Activated CD4-positive, alpha-beta T cell treated with anti-CD3 and anti-CD28 coated beads, Interleukin-2, amount 50 U/mL, for 48 hours (primary cell): ENCODE measurements around the gene TMTC2.

Source experiments
- DNase-seq, 2 experiments: peaks; one replicate each; pipeline ENCODE4 v3.0.0-alpha.2; 2020

TMTC2 gene

GRCh38 chr12:82686168-82687020, at the start of gene TMTC2:
Gene TMTC2 (plus strand): TSS chr12:82686906.
- peak; percentile 93 to 94 for DNase-seq

- no peak for DNase-seq
Observed at GRCh38 chr12:82638324-82638723, 48.4 kb upstream of the TMTC2 start.

DNA sequence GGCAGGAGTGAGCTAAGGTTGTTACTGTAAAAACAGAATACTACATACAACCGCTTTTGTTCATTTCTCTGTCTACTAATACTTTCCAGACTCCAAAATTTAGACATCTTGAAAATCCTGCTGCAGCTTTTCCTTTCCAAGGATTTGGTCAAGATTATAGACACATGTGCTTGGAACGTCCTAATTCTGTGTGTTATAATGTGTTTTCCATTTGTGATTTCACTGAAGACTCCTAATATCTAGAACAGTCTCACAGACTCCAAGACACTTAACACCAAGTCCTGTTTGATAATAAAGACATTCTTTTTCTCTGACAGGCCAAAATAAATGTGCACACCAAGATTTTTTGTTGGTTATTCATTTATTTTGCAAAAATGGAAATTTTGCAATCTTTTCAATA, 41.8 kb upstream of the TMTC2 start:
- DNase-seq, result no peak

- no peak for DNase-seq
Observed at GRCh38 chr12:82645414-82645813, 41.3 kb upstream of the TMTC2 start.

DNA sequence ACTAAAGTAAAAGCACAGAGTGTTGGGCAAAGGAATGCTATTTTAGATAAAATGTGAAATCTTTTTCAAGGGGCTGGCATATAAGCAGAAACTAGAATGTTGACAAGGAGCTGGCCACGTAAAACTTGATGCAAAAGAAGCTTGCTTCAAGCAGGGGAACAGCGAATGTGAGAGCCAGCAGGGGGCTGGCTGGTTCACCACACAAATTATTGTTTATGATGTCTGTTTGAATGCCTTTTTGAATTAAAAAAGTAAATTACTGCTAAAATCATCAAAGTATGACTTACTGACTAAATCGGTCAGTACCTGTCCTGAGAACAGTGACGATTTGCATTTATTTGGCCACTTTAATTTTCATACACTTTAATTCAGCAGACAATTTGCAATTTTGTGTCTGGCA, 38.9 kb upstream of the TMTC2 start:
- DNase-seq, result no peak

DNA sequence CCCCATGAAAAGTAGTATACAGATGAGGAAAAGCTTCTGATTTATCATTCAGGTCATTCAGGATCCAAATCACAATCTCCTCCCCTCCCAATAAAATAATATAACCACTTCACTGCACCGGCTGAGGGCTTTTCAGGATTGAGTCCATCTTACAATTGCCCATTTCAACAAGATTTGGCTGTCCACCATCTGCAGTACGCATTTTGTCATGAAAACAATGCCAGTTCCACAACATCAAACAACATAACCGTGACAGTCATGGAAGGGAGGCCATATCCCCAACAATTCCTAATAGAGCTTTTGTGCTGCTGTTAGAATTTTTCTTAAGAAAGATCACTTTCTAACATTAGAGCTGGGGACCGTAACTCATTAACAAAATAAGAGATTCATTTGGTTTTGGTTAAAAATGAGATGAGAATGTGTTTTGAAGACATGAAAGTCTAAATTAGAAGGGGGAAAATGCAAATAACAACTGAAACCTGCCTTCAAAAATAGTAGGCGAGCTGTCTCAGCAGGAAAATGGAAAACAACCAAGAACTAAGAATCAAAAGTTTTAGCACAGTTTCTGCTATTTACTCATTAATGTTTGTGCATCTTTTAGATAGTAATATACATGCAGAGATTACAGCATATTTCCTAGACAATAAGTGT, 38.3 kb upstream of the TMTC2 start:
- no peak for DNase-seq

- no peak for DNase-seq
Observed at GRCh38 chr12:82650627-82651337, 35.9 kb upstream of the TMTC2 start.

DNA sequence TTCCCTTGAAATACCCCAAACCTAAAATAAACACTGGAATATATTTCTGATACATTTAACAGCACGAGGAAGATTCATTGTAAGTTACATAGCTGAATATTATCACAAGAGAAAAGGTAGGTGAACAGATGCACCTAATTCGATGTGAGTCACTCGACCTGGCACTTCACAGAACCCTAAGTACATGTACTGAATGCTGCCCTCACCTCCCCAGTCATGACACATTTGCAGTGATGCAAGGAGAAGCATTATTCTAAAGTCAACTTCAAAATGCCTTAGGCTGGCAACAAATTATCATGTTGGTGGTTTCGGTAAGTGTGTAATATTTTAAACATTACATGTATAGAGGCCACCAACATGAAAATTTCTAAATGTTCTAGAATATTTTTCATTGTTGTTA, 35.2 kb upstream of the TMTC2 start:
- DNase-seq, result no peak

- DNase-seq, result no peak
Observed at GRCh38 chr12:82652071-82652470, 34.6 kb upstream of the TMTC2 start.

- DNase-seq, result no peak
Observed at GRCh38 chr12:82655751-82656150, 31.0 kb upstream of the TMTC2 start.

DNA sequence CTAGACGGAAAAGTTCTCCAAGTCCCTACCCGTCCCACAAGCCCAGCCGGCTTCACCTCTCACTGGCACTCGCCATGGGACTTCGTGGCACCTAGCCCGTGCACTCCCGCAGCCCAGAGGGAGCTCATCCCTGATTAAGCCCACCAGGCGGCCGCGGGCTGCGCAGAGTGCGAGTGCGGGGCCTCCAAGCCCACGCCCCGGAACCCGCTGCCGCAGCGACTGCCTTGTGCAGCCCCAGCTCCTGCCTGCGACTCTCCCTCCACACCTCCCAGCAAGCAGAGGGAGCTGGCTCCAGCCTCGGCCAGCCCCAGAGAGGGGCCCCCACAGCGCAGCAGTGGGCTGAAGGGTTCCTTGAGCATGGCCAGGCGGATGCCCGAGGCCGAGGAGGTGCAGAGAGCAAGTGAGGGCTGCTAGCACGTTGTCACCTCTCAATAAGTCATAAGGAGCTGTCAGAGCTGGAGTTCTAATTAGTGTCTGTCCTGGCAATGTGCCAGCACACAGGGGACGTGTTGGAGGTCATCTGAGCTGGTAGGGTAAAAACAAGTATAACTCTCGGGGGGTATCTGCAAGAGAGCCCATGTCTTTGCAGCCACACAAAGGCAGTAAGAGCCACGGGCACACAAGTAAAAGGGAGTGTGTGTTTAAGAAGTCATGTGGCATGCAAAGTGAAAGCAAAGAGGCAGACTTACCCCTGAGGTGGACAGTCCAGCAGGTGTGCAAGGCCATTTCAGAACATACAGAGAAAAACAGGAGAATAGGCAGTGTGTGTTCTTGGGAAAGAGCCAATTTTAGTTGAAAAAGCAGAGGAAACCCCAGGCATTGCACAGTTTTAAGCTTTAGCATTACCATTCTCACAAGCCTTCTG, 27.1 kb upstream of the TMTC2 start:
- no peak for DNase-seq

- DNase-seq, result no peak
Observed at GRCh38 chr12:82660541-82661325, 26.0 kb upstream of the TMTC2 start.

- DNase-seq, result no peak
Observed at GRCh38 chr12:82663893-82664292, 22.8 kb upstream of the TMTC2 start.

DNA sequence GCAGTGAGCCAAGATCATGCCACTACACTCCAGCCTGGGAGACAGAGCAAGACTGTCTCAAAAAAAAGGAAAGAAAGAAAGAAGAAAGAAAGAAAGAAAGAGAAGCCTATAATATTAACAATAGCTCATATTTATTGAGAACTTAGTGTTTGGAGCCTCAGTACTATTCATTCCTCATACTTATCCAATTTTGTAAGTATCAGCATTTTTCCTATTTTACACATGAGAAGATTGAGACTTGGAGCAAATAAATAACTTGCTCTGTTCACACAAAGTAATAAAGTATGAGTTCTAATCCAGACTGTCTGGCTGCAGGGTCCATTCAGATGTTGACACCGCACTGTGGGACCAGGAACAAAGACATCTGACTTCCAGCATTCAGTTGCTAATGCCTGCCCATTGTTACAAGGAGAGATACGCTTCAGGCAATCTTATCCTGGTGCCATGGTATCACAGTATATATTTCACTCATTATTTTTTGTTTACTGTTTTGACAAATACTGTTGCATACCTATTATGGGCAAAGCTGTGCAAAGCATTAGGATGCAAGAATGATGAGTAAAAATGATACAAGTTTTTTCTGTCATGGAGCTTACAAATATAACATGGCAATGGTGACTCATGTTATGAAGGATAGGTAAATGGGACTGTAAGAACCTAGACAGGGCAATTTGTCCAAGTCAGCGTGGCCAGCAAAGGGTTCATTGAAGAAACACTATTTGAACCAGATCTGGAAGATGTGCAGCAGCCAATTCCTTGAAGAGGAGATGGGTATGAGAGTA, 21.4 kb upstream of the TMTC2 start:
- no peak for DNase-seq

DNA sequence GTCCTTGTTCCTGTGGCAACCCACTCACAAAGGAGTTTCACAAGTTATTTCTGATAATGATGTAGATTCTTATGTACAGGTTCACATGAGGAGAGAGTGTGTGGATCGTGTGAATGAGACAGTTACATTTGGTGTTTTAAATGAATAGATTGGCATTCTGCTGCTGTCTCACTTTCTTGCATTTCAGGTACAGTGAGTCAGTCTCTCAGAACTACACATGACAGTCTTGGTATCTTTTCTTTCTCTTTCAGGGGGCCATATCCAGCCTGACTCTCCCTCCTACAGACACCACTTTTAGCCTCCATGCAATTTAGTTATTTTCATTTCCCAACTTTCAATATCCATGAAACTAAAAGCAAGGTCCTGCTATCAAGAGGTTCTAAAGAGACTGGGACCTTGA, 19.9 kb upstream of the TMTC2 start:
- no peak for DNase-seq

DNA sequence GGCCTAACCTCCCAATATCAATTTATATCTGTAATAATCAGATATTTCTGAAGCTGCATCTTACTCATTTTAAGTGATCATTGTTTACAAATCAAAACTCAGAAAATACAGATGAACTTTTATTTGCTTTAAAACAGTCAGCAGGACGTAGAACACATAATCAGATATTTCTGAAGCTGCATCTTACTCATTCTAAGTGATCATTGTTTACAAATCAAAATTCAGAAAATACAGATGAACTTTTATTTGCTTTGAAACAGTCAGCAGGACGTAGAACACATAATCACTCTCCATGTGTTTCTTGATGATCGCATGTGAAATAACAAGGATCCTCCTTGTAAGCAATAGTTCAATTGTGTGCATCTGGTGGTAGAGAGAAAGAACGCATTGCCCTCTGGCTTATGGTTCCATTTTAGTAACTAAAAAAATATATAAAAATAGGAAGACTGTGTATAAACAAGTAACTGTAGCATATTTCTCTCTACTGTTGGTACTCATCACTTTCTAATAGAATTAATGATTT, 15.0 kb upstream of the TMTC2 start:
- DNase-seq, result no peak

- no peak for DNase-seq
Observed at GRCh38 chr12:82672811-82673495, 13.8 kb upstream of the TMTC2 start.

DNA sequence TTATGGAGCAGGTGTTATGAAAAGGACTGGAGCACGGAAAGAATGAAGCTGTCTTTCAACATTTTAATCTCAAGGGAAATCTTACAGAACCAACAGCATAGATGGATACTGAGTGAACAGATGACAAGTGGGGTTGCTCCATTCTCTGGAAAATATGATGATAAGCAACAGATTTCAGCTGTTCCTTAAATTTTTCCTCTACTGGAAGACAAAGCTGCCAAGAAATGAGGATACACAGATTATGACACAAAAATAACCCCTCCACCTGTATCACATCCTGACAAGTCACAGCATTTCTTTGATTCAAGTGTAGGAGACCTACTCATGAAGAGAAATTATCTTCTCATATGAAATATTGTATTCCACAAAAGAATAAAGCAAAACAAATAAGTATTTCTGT, 13.0 kb upstream of the TMTC2 start:
- DNase-seq, result no peak

GRCh38 chr12:82675246-82675645, 11.5 kb upstream of the TMTC2 start:
- no peak for DNase-seq

DNA sequence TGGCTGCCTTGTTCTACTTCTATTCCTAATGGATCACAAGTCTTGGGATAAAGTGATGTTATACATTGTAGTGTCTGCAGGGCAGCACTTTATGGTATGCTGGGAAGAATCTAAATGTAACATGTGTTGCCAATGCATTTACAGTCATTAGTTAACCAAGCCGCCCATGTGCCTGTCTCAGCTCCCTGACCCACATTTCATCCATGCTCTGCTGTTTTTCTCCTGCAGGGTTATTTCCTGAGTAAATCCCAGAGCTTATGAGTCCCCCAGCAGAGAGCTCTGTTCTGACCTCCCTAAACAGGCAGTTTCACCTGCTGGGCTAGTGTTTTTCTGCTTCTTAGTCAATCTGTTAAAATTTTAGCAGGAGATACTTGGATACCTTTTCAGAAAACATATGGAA, 4.4 kb upstream of the TMTC2 start:
- DNase-seq, result no peak
